Measurements from ENCODE around the gene FBXO46.

Gene FBXO46

DNA sequence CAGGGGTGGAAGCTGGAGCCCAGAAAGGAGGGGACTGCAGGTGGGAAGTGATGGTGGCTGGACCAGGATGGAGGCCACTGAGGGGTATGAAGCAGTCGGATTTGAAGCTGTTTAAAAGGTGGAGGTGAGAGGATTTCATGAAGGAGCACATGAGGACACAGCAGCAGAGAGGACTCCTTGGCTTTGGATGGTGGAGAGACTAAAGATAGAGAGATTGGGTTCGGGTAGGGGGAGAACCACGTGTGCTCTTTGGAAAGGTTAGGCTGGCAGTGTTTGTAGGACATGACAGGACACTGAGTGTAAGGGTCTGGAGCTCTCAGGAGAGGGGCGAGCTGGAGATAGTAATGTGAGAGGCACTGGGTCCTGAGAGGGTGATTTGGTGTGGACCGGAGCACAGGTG lies 47.8 kb downstream of the FBXO46 start:
- DNase-seq (ENCODE audit: low read depth), result no peak

- no peak for DNase-seq (ENCODE audit: low read depth)
Measured at GRCh38 chr19:45682117-45682516, 48.6 kb downstream of the FBXO46 start.

DNA sequence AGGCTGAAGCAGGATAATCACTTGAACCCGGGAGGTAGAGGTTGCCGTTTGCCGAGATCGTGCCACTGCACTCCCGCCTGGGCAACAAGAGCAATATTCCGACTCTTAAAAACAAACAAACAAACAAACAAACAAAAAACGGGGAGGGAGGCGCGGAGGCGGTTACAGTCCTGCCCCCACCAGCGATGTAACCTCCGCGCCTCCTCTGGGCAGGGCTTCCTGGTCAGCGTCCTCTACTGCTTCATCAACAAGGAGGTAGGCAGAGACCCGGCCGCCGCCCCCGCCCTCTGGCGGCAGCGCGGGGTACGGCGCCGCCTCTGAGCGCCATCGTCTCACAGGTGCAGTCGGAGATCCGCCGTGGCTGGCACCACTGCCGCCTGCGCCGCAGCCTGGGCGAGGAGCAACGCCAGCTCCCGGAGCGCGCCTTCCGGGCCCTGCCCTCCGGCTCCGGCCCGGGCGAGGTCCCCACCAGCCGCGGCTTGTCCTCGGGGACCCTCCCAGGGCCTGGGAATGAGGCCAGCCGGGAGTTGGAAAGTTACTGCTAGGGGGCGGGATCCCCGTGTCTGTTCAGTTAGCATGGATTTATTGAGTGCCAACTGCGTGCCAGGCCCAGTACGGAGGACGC lies 49.2 kb downstream of the FBXO46 start:
- peak; percentile 66 for DNase-seq (ENCODE audit: low read depth)

DNA sequence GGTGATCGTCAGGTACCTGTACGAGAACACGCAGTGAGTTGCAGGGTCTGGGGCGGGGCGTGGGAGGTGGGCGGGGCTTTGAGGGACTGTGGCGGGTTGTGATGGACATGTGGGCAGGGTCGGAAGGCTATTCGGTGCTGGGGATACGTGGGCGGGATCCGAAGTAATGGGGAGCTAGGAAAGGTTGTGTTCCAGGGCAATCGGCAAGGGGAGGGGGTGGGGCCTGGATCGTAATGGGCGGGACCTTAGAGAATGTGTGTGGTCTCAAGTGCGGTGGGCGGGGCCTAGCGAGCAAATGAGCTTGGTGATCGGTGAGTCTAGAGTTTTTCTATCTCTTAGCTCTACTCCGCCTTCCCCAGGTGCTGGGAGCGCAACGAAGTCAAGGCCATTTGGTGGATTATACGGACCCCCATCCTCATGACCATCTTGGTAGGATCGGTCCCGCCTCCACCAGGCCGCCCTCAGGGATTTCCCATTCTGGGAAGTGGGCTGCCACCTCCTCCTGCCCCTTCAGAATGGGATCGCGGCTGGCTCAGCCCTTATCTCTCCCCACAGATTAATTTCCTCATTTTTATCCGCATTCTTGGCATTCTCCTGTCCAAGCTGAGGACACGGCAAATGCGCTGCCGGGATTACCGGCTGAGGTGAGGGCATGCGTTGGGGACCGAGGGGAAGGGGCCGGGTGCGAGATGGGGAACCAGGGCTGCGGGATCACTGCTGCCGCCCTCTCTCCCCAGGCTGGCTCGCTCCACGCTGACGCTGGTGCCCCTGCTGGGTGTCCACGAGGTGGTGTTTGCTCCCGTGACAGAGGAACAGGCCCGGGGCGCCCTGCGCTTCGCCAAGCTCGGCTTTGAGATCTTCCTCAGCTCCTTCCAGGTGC lies 53.1 kb downstream of the FBXO46 start:
- peak; percentile 68 for DNase-seq (ENCODE audit: low read depth)

DNA sequence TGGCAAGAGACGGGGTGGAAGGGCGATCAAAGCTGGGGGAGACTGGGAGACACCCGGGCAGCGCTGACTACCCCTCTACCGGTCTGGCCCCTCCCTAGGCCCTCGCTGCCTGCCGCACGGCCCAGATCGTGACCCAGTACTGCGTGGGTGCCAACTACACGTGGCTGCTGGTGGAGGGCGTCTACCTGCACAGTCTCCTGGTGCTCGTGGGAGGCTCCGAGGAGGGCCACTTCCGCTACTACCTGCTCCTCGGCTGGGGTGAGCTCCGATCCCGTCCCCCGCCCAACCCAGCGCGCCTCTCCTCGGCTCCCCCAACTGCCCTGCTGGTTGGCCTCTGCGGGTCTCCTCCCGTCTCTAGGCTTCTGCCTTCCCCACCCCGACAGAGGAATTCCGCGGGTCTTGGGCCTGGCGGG lies 53.8 kb downstream of the FBXO46 start:
- peak; percentile 40 for DNase-seq (ENCODE audit: low read depth)

GRCh38 chr19:45674946-45675345 lies 55.8 kb downstream of the FBXO46 start:
- DNase-seq (ENCODE audit: low read depth), result no peak

DNA sequence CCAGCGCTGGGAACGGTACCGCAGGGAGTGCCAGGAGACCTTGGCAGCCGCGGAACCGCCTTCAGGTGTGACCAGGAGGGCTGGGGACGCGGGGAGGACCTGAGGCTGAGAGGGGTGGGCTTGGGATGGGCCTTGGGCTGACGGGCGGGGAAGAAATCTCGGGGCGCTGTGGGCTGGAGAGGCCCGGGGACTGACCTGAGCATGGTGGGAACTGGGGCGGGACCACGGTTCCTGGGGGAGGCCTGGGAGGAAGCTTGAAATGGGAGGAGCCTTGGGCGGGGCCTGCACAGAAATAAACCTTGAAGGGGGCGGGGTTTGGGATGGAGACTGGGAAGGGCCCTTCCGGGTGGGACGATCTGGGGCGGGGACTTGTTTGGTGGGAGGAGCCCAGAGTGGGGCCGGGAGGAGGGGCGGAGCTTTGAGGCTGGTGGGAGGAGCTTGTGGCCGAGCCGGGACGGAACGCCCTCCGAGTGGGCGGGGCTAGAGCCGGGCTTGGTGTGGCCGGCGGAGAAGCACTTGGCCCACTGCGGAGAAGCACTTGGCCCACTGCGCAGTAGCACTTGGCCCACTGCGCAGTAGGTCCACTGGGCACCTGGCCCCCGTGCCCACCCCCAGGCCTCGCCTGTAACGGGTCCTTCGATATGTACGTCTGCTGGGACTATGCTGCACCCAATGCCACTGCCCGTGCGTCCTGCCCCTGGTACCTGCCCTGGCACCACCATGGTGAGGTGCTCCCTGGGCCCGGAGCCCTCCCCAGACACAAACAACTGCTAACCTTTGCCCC lies 59.8 kb downstream of the FBXO46 start:
- no peak for DNase-seq (ENCODE audit: low read depth)

DNA sequence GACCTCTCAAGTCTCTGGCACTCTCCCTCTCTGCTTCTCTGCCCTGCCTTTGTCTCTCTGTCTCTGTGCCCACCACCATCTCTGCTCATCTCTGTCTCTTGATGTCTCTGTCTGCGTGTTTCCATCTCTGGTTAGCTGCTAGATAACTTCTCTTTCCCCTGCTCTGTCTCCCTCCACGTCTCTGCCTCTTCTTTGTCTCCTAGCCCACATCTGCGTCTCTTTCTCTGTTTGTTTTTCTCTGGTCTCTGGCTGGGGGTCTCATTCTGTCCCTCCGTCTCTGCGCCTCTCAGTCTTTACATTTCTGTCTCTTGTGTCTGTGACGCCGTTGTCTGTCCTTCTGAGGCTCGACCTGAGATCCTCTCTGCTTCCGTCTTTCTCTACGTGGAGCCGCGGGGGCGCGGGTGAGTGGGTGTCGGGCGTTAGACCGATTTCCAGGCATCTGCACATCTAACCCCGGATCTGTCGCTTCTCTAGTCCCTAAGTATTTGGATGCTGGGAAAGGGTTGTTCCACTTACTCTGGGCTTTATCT lies 62.3 kb downstream of the FBXO46 start:
- no peak for DNase-seq (ENCODE audit: low read depth)

- DNase-seq (ENCODE audit: low read depth), result peak; percentile 29
Measured at GRCh38 chr19:45667620-45668341, 62.9 kb downstream of the FBXO46 start, which contains the start of gene GIPR. GIPR (plus strand) TSS chr19:45668221; CDS start chr19:45669521, 1,300 bp downstream.

DNA sequence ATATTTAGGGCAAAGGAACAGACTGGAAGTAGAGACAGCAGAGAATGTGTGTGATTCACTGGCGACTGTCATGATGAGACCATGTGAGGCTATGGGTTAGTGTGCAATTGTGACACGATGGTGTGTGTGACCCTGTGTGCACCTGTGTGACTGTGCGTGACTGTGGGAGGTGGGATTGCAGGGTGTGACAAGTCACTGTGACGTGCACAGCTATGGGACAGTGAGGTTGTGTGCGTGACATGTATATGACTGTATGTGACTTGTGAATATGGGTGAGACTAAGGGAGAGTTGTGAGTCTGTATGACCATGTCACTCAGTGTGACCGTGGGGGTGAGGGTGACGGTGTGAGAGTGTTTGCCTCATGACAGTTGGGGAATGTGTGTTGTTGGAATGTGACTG lies 66.1 kb downstream of the FBXO46 start:
- DNase-seq (ENCODE audit: low read depth), result no peak

GRCh38 chr19:45663800-45664199 lies 66.9 kb downstream of the FBXO46 start:
- no peak for DNase-seq (ENCODE audit: low read depth)

- DNase-seq (ENCODE audit: low read depth), result no peak
Measured at GRCh38 chr19:45660636-45661035, 70.1 kb downstream of the FBXO46 start.
